Breast epithelium (tissue), 4 donors: ENCODE measurements around the gene DRD5. TPM values are rescaled to one million over a fixed set of nuclear protein-coding genes. Genes with fewer than 3 reads are reported as not detected.

Experiments used
- DNase-seq, 2 donors: peaks; one replicate each; pipeline ENCODE4 v3.0.0-alpha.2; 2019; ENCODE audit warnings: low spot score in 2 of 2
- H3K27ac ChIP-seq, 2 donors: fragments of 200-600 bp; sonication (generic) in 1 of 2; one replicate each; pipeline ENCODE4 v1.5.1; 2016 to 2019; ENCODE audit warnings: mild to moderate bottlenecking in 1 of 2
- H3K27me3 ChIP-seq, 2 donors: fragments of 200-600 bp; sonication (generic) in 1 of 2; one replicate each; pipeline versions ENCODE4 v1.5.1 to v1.6.0; 2017 to 2019; ENCODE audit warnings: control low read depth in 1 of 2, mild to moderate bottlenecking in 1 of 2
- H3K36me3 ChIP-seq: fragments of 200-600 bp; one replicate; pipeline ENCODE4 v1.5.1; 2019
- H3K4me1 ChIP-seq, 2 donors: fragments of 200-600 bp; sonication (generic); one replicate each; pipeline ENCODE4 v1.5.1; 2016 to 2019; ENCODE audit warnings: control low read depth in 1 of 2
- H3K4me3 ChIP-seq, 3 donors: fragments of 200-600 bp; sonication (generic); 1 replicate in 2 of 3; 2 replicates in 1 of 3; pipeline ENCODE4 v1.5.1; 2016 to 2019; ENCODE audit warnings: mild to moderate bottlenecking in 3 of 3, moderate library complexity in 2 of 3
- H3K9me3 ChIP-seq, 2 donors: fragments of 200-600 bp; sonication (generic) in 1 of 2; one replicate each; pipeline ENCODE4 v1.5.1; 2016 to 2019; ENCODE audit warnings: control low read depth in 1 of 2
- CTCF ChIP-seq, 3 donors: fragments of 450-650 bp; IDR thresholded peaks; one replicate each; pipeline ENCODE4 v1.5.1; 2016 to 2017; ENCODE audit warnings: antibody characterized with exemption in 3 of 3, mild to moderate bottlenecking in 3 of 3, moderate library complexity in 3 of 3
- POLR2A ChIP-seq: fragments of 450-650 bp; IDR thresholded peaks from one replicate; pipeline ENCODE4 v1.6.1; 2016; ENCODE audit warnings: antibody characterized with exemption, mild to moderate bottlenecking, moderate library complexity
- POLR2AphosphoS5 ChIP-seq, 3 donors: sonication (generic); formaldehyde crosslinking; IDR thresholded peaks; one replicate each; pipeline ENCODE4 v1.6.1; 2017; ENCODE audit warnings: antibody characterized with exemption in 3 of 3
- intact Hi-C: fragments of 100-400 bp; cut with DNase I; formaldehyde crosslinking; loops from one replicate; pipeline ENCODE4 v1.15.1; 2023; ENCODE audit warnings: low total_unique reads
- total RNA-seq, 3 donors: library from RNA; depleted of rRNA; stranded (reverse); fragments of >200 nt; gene quantifications; one replicate each; pipeline ENCODE4 v1.1.0, GENCODE V29; 2016

DRD5 gene
- total RNA-seq, 3 donors from 2014 or later, result not detected

GRCh38 chr4:9800848-9801247 lies 19.4 kb downstream of the DRD5 start:
- H3K36me3 ChIP-seq, result no peaks in the 10 kb centered on the region
- intact Hi-C loops, result no loop called here
- H3K4me1 ChIP-seq, result no peaks in the 10 kb centered on the region
- H3K27me3 ChIP-seq, result no peaks in the 10 kb centered on the region
- H3K4me3 ChIP-seq, result no peak overlapping the region
- H3K27ac ChIP-seq, result no peak overlapping the region
- no peaks in the 10 kb centered on the region for H3K9me3 ChIP-seq
- no peak for TF ChIP-seq POLR2A
- no peak for TF ChIP-seq CTCF (IDR thresholded peaks at IDR 0.05)
- TF ChIP-seq POLR2AphosphoS5 (IDR thresholded peaks at IDR 0.05), result no peak
- no peak for DNase-seq

- no peaks in the 10 kb centered on the region for H3K4me1 ChIP-seq
- no peak for TF ChIP-seq CTCF (IDR thresholded peaks at IDR 0.05)
- TF ChIP-seq POLR2A, result no peak
- TF ChIP-seq POLR2AphosphoS5 (IDR thresholded peaks at IDR 0.05), result no peak
- H3K36me3 ChIP-seq, result no peaks in the 10 kb centered on the region
- no peak for DNase-seq
- H3K4me3 ChIP-seq, result no peak overlapping the region
- intact Hi-C loops, result no loop called here
- H3K27ac ChIP-seq, result no peak overlapping the region
- H3K9me3 ChIP-seq, result no peaks in the 10 kb centered on the region
- no peaks in the 10 kb centered on the region for H3K27me3 ChIP-seq
These were observed 23.5 kb downstream of the DRD5 start for GRCh38 chr4:9804918-9805317.

- no peaks in the 10 kb centered on the region for H3K4me1 ChIP-seq
- TF ChIP-seq POLR2A (no peak), CTCF (IDR thresholded peaks at IDR 0.05) (no peak), POLR2AphosphoS5 (IDR thresholded peaks at IDR 0.05) (no peak)
- no peak overlapping the region for H3K27ac ChIP-seq
- H3K36me3 ChIP-seq, result no peaks in the 10 kb centered on the region
- H3K27me3 ChIP-seq, result no peaks in the 10 kb centered on the region
- intact Hi-C loops, result no loop called here
- no peaks in the 10 kb centered on the region for H3K9me3 ChIP-seq
- DNase-seq, result no peak
- no peak overlapping the region for H3K4me3 ChIP-seq
These were observed 26.6 kb downstream of the DRD5 start for GRCh38 chr4:9808077-9808476.

- TF ChIP-seq CTCF (IDR thresholded peaks at IDR 0.05), result no peak
- TF ChIP-seq POLR2A, result no peak
- TF ChIP-seq POLR2AphosphoS5 (IDR thresholded peaks at IDR 0.05), result no peak
- no peak for DNase-seq
- intact Hi-C loops, result no loop called here
- Histone ChIP-seq H3K4me3 (no peak overlapping the region), H3K27me3 (no peaks in the 10 kb centered on the region), H3K36me3 (no peaks in the 10 kb centered on the region), H3K27ac (no peak overlapping the region), H3K4me1 (no peaks in the 10 kb centered on the region), H3K9me3 (no peaks in the 10 kb centered on the region)
These were observed 30.4 kb downstream of the DRD5 start for GRCh38 chr4:9811806-9812205.

GRCh38 chr4:9812501-9813340 lies 31.3 kb downstream of the DRD5 start:
- H3K36me3 ChIP-seq, result no peaks in the 10 kb centered on the region
- DNase-seq, result no peak
- no peak overlapping the region for H3K27ac ChIP-seq
- intact Hi-C loops, result no loop called here
- no peaks in the 10 kb centered on the region for H3K27me3 ChIP-seq
- TF ChIP-seq CTCF (IDR thresholded peaks at IDR 0.05) (no peak), POLR2A (no peak)
- no peaks in the 10 kb centered on the region for H3K4me1 ChIP-seq
- H3K9me3 ChIP-seq, result no peaks in the 10 kb centered on the region
- H3K4me3 ChIP-seq, result no peak overlapping the region
